Prostate gland (tissue), 2 donors: ENCODE results near the gene HBG1. TPM values are rescaled to one million over a fixed set of nuclear protein-coding genes. Genes with fewer than 3 reads are reported as not detected.

ENCODE experiments used
- DNase-seq: peaks from one replicate; pipeline ENCODE4 v3.0.0-alpha.2; 2019; ENCODE audit warnings: low spot score
- H3K27ac ChIP-seq, 2 donors: fragments of 200-600 bp; sonication (generic); 2 replicates each; pipeline ENCODE4 v1.5.1; 2017 to 2019
- H3K27me3 ChIP-seq: fragments of 200-600 bp; sonication (generic); replicated peaks from 2 replicates; pipeline ENCODE4 v1.5.1; 2019; ENCODE audit not compliant: insufficient read depth
- H3K36me3 ChIP-seq, 2 donors: fragments of 200-600 bp; sonication (generic); 1 replicate in 1 of 2; 2 replicates in 1 of 2; pipeline versions ENCODE4 v1.5.1 to v1.8.1; 2017 to 2019
- H3K4me1 ChIP-seq: fragments of 200-600 bp; sonication (generic); replicated peaks from 2 replicates; pipeline ENCODE4 v1.5.1; 2019
- H3K4me3 ChIP-seq, 2 donors: fragments of 200-600 bp; sonication (generic); 2 replicates each; pipeline ENCODE4 v1.5.1; 2017 to 2019
- H3K9me3 ChIP-seq: fragments of 200-600 bp; sonication (generic); 2 replicates; pipeline ENCODE4 v1.5.1; 2017
- CTCF ChIP-seq, 4 experiments: fragments of 200-600 bp in 2 of 4; fragments of 450-650 bp in 2 of 4; sonication (generic) in 2 of 4; IDR thresholded peaks; 1 replicate in 3 of 4; 2 replicates in 1 of 4; pipeline ENCODE4 v1.5.1; 2016 to 2019; ENCODE audit warnings: antibody characterized with exemption in 4 of 4, mild to moderate bottlenecking in 2 of 4, moderate library complexity in 2 of 4
- POLR2A ChIP-seq: fragments of 450-650 bp; IDR thresholded peaks from one replicate; pipeline ENCODE4 v1.6.1; 2016; ENCODE audit warnings: antibody characterized with exemption, mild to moderate bottlenecking
- POLR2AphosphoS5 ChIP-seq: sonication (generic); formaldehyde crosslinking; IDR thresholded peaks from one replicate; pipeline ENCODE4 v1.6.1; 2017; ENCODE audit warnings: antibody characterized with exemption
- WGBS: methylation state at CpG from one replicate; pipeline ENCODE4 v1.1.5; 2018; 5-methylcytosine and 5-hydroxymethylcytosine counted together
- intact Hi-C: fragments of 100-400 bp; cut with DNase I; formaldehyde crosslinking; loops from one replicate; pipeline ENCODE4 v1.14.2; 2022
- total RNA-seq, 2 donors: library from RNA; depleted of rRNA; stranded (reverse); fragments of >200 nt; gene quantifications; one replicate each; pipeline ENCODE4 v1.1.0, GENCODE V29; 2016

HBG1 gene
- total RNA-seq, 2 donors from 2014 or later, result not detected

GRCh38 chr11:5225480-5225871 lies 24.2 kb downstream of the HBG1 start:
- no peaks in the 10 kb centered on the region for H3K36me3 ChIP-seq
- no peaks in the 10 kb centered on the region for H3K9me3 ChIP-seq
- WGBS, result 57% methylated on average over 2 of the region's 2 CpGs
- no peak overlapping the region for H3K4me3 ChIP-seq
- no peaks in the 10 kb centered on the region for H3K4me1 ChIP-seq
- intact Hi-C loops, result no loop called here
- H3K27ac ChIP-seq, result no peak overlapping the region
- H3K27me3 ChIP-seq, result no peaks in the 10 kb centered on the region
- no peak for TF ChIP-seq POLR2A
- no peak for TF ChIP-seq POLR2AphosphoS5
- TF ChIP-seq CTCF (IDR thresholded peaks at IDR 0.05), result no peak
- DNase-seq, result no peak

GRCh38 chr11:5224538-5225479 lies 24.8 kb downstream of the HBG1 start:
- 69% methylated on average over 6 of the region's 6 CpGs for WGBS
- H3K9me3 ChIP-seq, result no peaks in the 10 kb centered on the region

GRCh38 chr11:5223686-5224085 lies 26.0 kb downstream of the HBG1 start:
- TF ChIP-seq CTCF (IDR thresholded peaks at IDR 0.05) (no peak), POLR2AphosphoS5 (no peak), POLR2A (no peak)
- Histone ChIP-seq H3K4me3 (no peak overlapping the region), H3K27ac (no peak overlapping the region), H3K4me1 (no peaks in the 10 kb centered on the region), H3K9me3 (no peaks in the 10 kb centered on the region), H3K36me3 (no peaks in the 10 kb centered on the region), H3K27me3 (no peaks in the 10 kb centered on the region)
- no peak for DNase-seq
- 84% methylated on average over 1 of the region's 1 CpG for WGBS
- intact Hi-C loops, result no loop called here

More at GRCh38 chr11:5224538-5225479, 24.8 kb downstream of the HBG1 start:
- Histone ChIP-seq H3K27ac (no peak overlapping the region), H3K27me3 (no peaks in the 10 kb centered on the region), H3K4me1 (no peaks in the 10 kb centered on the region), H3K4me3 (no peak overlapping the region), H3K36me3 (no peaks in the 10 kb centered on the region)
- intact Hi-C loops, result no loop called here
- no peak for TF ChIP-seq CTCF (IDR thresholded peaks at IDR 0.05)
- TF ChIP-seq POLR2AphosphoS5, result no peak
- no peak for TF ChIP-seq POLR2A
- no peak for DNase-seq

GRCh38 chr11:5223146-5223545 lies 26.5 kb downstream of the HBG1 start:
- H3K9me3 ChIP-seq, result no peaks in the 10 kb centered on the region
- no peak for TF ChIP-seq POLR2AphosphoS5
- TF ChIP-seq POLR2A, result no peak
- no peak for TF ChIP-seq CTCF (IDR thresholded peaks at IDR 0.05)
- H3K27ac ChIP-seq, result no peak overlapping the region
- DNase-seq, result no peak
- no peak overlapping the region for H3K4me3 ChIP-seq
- H3K27me3 ChIP-seq, result no peaks in the 10 kb centered on the region
- H3K36me3 ChIP-seq, result no peaks in the 10 kb centered on the region
- intact Hi-C loops, result no loop called here
- H3K4me1 ChIP-seq, result no peaks in the 10 kb centered on the region
- 92% methylated on average over 6 of the region's 6 CpGs for whole genome bisulfite sequencing

GRCh38 chr11:5210376-5210885 lies 39.2 kb downstream of the HBG1 start:
- H3K4me1 ChIP-seq, result no peaks in the 10 kb centered on the region
- H3K4me3 ChIP-seq, result no peak overlapping the region
- intact Hi-C loops, result no loop called here
- H3K27ac ChIP-seq, result no peak overlapping the region
- H3K36me3 ChIP-seq, result no peaks in the 10 kb centered on the region
- H3K27me3 ChIP-seq, result no peaks in the 10 kb centered on the region
- 54% methylated on average over 7 of the region's 7 CpGs for WGBS
- DNase-seq, result no peak
- TF ChIP-seq POLR2AphosphoS5 (no peak), CTCF (IDR thresholded peaks at IDR 0.05) (no peak), POLR2A (no peak)
- no peaks in the 10 kb centered on the region for H3K9me3 ChIP-seq
